Smooth muscle cell of trachea (primary cell): ENCODE data around the gene IL2RG. TPM values are rescaled to one million over a fixed set of nuclear protein-coding genes. Genes with fewer than 3 reads are reported as not detected.

ENCODE experiments used
- total RNA-seq: library from RNA; depleted of rRNA; stranded (reverse); fragments of >200 nt; gene quantifications from 2 replicates; pipeline ENCODE4 v1.2.1, GENCODE V29; 2014

IL2RG gene
- total RNA-seq = not detected in 2 replicates

GRCh38 chrX:71111141-71111843 lies at the start of gene IL2RG:
TSS of gene IL2RG (minus strand) at chrX:71111577. CDS start at chrX:71111539, 38 bp downstream.

GRCh38 chrX:71144651-71145050 lies 33.3 kb upstream of the IL2RG start, which contains the start of gene NLGN3:
TSS of gene NLGN3 (plus strand) at chrX:71144841. CDS start at chrX:71147750, 2,909 bp downstream.

DNA sequence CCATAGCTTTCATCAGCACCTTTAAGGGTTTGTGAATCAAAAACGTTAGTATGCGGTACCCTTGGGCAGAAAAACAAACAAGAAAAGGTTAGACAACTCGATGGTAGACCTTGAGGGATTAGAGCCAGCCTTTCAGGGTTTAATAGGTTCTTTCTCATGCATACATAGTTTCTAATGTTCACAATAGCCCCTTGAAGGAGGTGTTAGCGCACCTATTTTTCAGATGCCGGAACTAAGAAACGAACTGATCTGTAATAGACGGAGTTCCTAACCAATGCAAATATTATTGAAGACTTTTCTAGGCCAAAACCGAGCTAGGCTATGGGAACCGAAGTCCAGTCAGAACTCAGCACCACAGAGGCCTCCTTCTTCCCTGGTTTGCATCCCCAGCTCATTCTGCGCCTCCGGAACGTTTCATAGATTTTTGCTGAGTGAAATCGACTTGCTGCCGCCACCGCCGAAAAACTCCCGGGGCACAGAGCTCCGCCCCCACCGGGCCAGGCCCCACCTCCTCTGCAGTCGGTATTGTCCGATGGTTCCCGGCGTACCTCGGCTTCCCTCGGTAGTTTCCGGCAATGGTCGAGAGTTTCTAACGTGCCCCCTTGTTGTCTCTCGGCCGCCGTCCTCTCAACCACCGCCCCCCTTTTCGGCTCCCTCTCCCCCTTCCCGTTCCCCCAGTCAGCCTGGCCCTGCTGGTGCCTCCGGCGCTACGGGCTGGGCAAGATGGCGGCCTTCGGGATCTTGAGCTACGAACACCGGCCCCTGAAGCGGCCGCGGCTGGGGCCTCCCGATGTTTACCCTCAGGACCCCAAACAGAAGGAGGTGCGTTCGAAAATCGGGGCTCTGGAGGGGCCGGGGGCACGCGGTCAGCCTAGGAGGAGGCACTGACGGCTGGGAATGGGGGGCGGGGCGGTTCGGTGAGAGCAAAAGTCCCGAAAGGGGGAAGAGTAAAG lies 6.9 kb upstream of the IL2RG start, which contains the start of gene MED12:
Gene MED12, plus strand, starts transcription at position 565 of the 953 bp plus-strand sequence. Its CDS starts 159 bp downstream, at position 724.

GRCh38 chrX:71106427-71106826 lies 5.0 kb downstream of the IL2RG start, which contains the start of gene CXorf65:
TSS of gene CXorf65 (minus strand) at chrX:71106740. CDS start at chrX:71106556, 184 bp downstream.

DNA sequence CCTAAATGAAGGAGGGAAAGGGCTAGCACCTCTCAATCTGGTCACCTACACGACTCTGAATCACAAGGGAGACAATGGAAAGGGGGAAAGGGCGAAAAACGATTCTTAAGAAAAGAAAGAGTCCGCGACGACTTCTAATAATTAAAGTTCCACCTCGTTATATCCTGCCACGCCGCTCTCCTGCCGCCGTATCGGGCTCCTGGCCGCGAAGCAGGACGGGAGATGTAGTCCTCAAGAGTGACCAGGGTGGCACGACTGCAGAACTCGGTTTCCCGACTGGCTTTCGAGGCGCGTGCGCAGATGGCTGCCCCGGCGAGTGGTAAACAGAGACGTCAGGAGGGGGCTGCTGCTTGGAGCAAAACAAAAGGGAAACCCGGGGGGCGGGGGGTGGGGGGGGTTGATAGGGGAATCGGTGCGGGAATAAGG lies 15.8 kb downstream of the IL2RG start, which contains the start of gene FOXO4:
Gene FOXO4, plus strand, starts transcription at position 297 of the 426 bp plus-strand sequence. CDS start 678 bp downstream, outside the sequence.

GRCh38 chrX:71068044-71068918 lies 43.1 kb downstream of the IL2RG start, which contains the start of gene SNX12:
TSS of gene SNX12 (minus strand) at chrX:71068334. CDS start at chrX:71068306, 28 bp downstream.

Other genes starting within 250 kb of the IL2RG start
- 0.15 TPM in 1 of 2 replicates, not detected in the other for gene TEX11, start 202.9 kb downstream of the IL2RG start, total RNA-seq
- under 0.01 TPM in 1 of 2 replicates, not detected in the other for gene SLC7A3, start 180.5 kb downstream of the IL2RG start, total RNA-seq
- 77.4 and 88.8 TPM in 2 replicates for gene SNX12, start 43.2 kb downstream of the IL2RG start, total RNA-seq
- 4.2 and 7.8 TPM in 2 replicates for gene FOXO4, start 15.7 kb downstream of the IL2RG start, total RNA-seq
- not detected in 2 replicates for gene CXorf65, start 4.8 kb downstream of the IL2RG start, total RNA-seq
- gene MED12, start 7.0 kb upstream of the IL2RG start, total RNA-seq = 30.0 and 39.9 TPM in 2 replicates
- gene NLGN3, start 33.3 kb upstream of the IL2RG start, total RNA-seq = 1.3 and 2.3 TPM in 2 replicates
- not detected in 2 replicates for gene GJB1, start 111.6 kb upstream of the IL2RG start, total RNA-seq
- gene ZMYM3, start 142.6 kb upstream of the IL2RG start, total RNA-seq = 18.6 and 22.2 TPM in 2 replicates
- gene NONO, start 172.1 kb upstream of the IL2RG start, total RNA-seq = 350 and 455 TPM in 2 replicates
- 0.99 and 1.0 TPM in 2 replicates for gene ITGB1BP2, start 190.2 kb upstream of the IL2RG start, total RNA-seq